Measurements from ENCODE around the gene TBRG4.

GRCh38 chr7:45146531-45147379 lies 35.3 kb upstream of the TBRG4 start:
- TF ChIP-seq POLR2A (IDR thresholded peaks at IDR 0.05; ENCODE audit: low read depth) (no peak), CTCF (IDR thresholded peaks at IDR 0.05) (no peak)

Measured in esophagus muscularis mucosa (tissue), 3 donors.